ENCODE data around the gene NUDT7.

Gene NUDT7

GRCh38 chr16:77767211-77767610, 44.9 kb downstream of the NUDT7 start:
- DNase-seq (ENCODE audit: low read depth in 1 of 2, low spot score in 1 of 2) = no peak
- in situ Hi-C loops (cut with HindIII; ENCODE audit: low pct_unique_long_range_greater_than_20kb, low sequenced_read_pairs) = no loop called here
- TF ChIP-seq JUND (IDR thresholded peaks at IDR 0.05; ENCODE audit: low read depth) = no peak

GRCh38 chr16:77767826-77768225, 45.5 kb downstream of the NUDT7 start:
- DNase-seq (ENCODE audit: low read depth in 1 of 2, low spot score in 1 of 2) = no peak
- in situ Hi-C loops (cut with HindIII; ENCODE audit: low pct_unique_long_range_greater_than_20kb, low sequenced_read_pairs) = no loop called here
- TF ChIP-seq JUND (IDR thresholded peaks at IDR 0.05; ENCODE audit: low read depth) = no peak

GRCh38 chr16:77775911-77776909, 53.9 kb downstream of the NUDT7 start:
- in situ Hi-C loops (cut with HindIII; ENCODE audit: low pct_unique_long_range_greater_than_20kb, low sequenced_read_pairs) = no loop called here
- no peak for DNase-seq (ENCODE audit: low read depth in 1 of 2, low spot score in 1 of 2)

GRCh38 chr16:77777745-77778144, 55.4 kb downstream of the NUDT7 start:
- in situ Hi-C loops (cut with HindIII; ENCODE audit: low pct_unique_long_range_greater_than_20kb, low sequenced_read_pairs) = no loop called here

More at GRCh38 chr16:77775911-77776909, 53.9 kb downstream of the NUDT7 start:
- no peak for TF ChIP-seq JUND (IDR thresholded peaks at IDR 0.05; ENCODE audit: low read depth)

GRCh38 chr16:77780378-77780837, 58.1 kb downstream of the NUDT7 start:
- no peak for TF ChIP-seq JUND (IDR thresholded peaks at IDR 0.05; ENCODE audit: low read depth)
- in situ Hi-C loops (cut with HindIII; ENCODE audit: low pct_unique_long_range_greater_than_20kb, low sequenced_read_pairs) = no loop called here
- no peak for DNase-seq (ENCODE audit: low read depth in 1 of 2, low spot score in 1 of 2)

More at GRCh38 chr16:77777745-77778144, 55.4 kb downstream of the NUDT7 start:
- TF ChIP-seq JUND (IDR thresholded peaks at IDR 0.05; ENCODE audit: low read depth) = no peak
- DNase-seq (ENCODE audit: low read depth in 1 of 2, low spot score in 1 of 2) = no peak

GRCh38 chr16:77781091-77781490, 58.8 kb downstream of the NUDT7 start:
- no peak for TF ChIP-seq JUND (IDR thresholded peaks at IDR 0.05; ENCODE audit: low read depth)
- DNase-seq (ENCODE audit: low read depth in 1 of 2, low spot score in 1 of 2) = no peak

GRCh38 chr16:77782694-77783093, 60.4 kb downstream of the NUDT7 start:
- no peak for TF ChIP-seq JUND (IDR thresholded peaks at IDR 0.05; ENCODE audit: low read depth)
- in situ Hi-C loops (cut with HindIII; ENCODE audit: low pct_unique_long_range_greater_than_20kb, low sequenced_read_pairs) = no loop called here
- peak in 1 of 2 experiments; percentile 29 for DNase-seq (ENCODE audit: low read depth in 1 of 2, low spot score in 1 of 2)

More at GRCh38 chr16:77781091-77781490, 58.8 kb downstream of the NUDT7 start:
- in situ Hi-C loops (cut with HindIII; ENCODE audit: low pct_unique_long_range_greater_than_20kb, low sequenced_read_pairs) = no loop called here

- in situ Hi-C loops (cut with HindIII; ENCODE audit: low pct_unique_long_range_greater_than_20kb, low sequenced_read_pairs) = no loop called here
- DNase-seq (ENCODE audit: low read depth in 1 of 2, low spot score in 1 of 2) = peak in 1 of 2 experiments; percentile 28
- no peak for TF ChIP-seq JUND (IDR thresholded peaks at IDR 0.05; ENCODE audit: low read depth)
Measured at GRCh38 chr16:77784441-77785372, 62.4 kb downstream of the NUDT7 start.

- no peak for TF ChIP-seq JUND (IDR thresholded peaks at IDR 0.05; ENCODE audit: low read depth)
- no peak for DNase-seq (ENCODE audit: low read depth in 1 of 2, low spot score in 1 of 2)
- in situ Hi-C loops (cut with HindIII; ENCODE audit: low pct_unique_long_range_greater_than_20kb, low sequenced_read_pairs) = no loop called here
Measured at GRCh38 chr16:77785373-77785764, 63.1 kb downstream of the NUDT7 start.

GRCh38 chr16:77786186-77786847, 64.0 kb downstream of the NUDT7 start:
- TF ChIP-seq JUND (IDR thresholded peaks at IDR 0.05; ENCODE audit: low read depth) = no peak
- DNase-seq (ENCODE audit: low read depth in 1 of 2, low spot score in 1 of 2) = no peak
- in situ Hi-C loops (cut with HindIII; ENCODE audit: low pct_unique_long_range_greater_than_20kb, low sequenced_read_pairs) = no loop called here

- in situ Hi-C loops (cut with HindIII; ENCODE audit: low pct_unique_long_range_greater_than_20kb, low sequenced_read_pairs) = no loop called here
- TF ChIP-seq JUND (IDR thresholded peaks at IDR 0.05; ENCODE audit: low read depth) = no peak
- no peak for DNase-seq (ENCODE audit: low read depth in 1 of 2, low spot score in 1 of 2)
Measured at GRCh38 chr16:77787452-77787851, 65.1 kb downstream of the NUDT7 start.

Data from T47D (cell line).